ENCODE results near the gene SRF.
A peak's percentile ranks its signal among the peaks of the same experiment; 100 is the strongest.

Gene SRF

DNA sequence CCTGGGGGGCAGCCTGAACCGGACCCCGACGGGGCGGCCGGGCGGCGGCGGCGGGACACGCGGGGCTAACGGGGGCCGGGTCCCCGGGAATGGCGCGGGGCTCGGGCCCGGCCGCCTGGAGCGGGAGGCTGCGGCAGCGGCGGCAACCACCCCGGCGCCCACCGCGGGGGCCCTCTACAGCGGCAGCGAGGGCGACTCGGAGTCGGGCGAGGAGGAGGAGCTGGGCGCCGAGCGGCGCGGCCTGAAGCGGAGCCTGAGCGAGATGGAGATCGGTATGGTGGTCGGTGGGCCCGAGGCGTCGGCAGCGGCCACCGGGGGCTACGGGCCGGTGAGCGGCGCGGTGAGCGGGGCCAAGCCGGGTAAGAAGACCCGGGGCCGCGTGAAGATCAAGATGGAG, 636 bp downstream of the SRF start:
- DNase-seq (ENCODE audit: low read depth) = no peak
- TF ChIP-seq CTCF (IDR thresholded peaks at IDR 0.05; ENCODE audit: control insufficient read depth, extremely low read depth, insufficient read depth) = no peak
- H3K4me3 ChIP-seq (ENCODE audit: low read depth, low read length) = peak overlapping the region; percentile 79

GRCh38 chr6:43172104-43173007, 1.3 kb downstream of the SRF start:
- no peak for TF ChIP-seq CTCF (IDR thresholded peaks at IDR 0.05; ENCODE audit: control insufficient read depth, extremely low read depth, insufficient read depth)
- peak overlapping the region; percentile 79 for H3K4me3 ChIP-seq (ENCODE audit: low read depth, low read length)
- no peak for DNase-seq (ENCODE audit: low read depth)

DNA sequence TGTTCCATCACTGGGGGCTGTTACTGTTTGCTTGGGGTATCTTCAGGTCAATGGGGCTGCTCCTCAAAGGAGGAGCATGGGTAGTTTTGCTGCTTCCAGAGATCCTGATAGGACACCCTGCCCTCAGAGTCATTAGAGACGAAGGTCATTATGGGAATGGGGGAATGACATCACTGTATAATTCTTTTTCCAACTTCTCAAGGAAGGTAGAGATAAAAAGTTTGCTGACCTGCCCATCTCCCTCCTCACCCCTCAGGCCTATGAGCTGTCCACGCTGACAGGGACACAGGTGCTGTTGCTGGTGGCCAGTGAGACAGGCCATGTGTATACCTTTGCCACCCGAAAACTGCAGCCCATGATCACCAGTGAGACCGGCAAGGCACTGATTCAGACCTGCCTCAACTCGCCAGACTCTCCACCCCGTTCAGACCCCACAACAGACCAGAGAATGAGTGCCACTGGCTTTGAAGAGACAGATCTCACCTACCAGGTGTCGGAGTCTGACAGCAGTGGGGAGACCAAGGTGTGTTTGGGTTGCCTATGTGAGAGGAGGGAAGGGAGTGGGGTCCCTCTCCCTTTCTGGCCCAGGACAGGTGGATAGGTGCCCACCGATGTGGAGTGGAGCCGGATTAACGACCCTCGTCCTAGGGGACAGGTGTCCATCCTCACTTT, 2.7 kb downstream of the SRF start:
- no peak for DNase-seq (ENCODE audit: low read depth)
- H3K4me3 ChIP-seq (ENCODE audit: low read depth, low read length) = peak overlapping the region; percentile 35; the same call in 1 of the 2 replicates
- TF ChIP-seq CTCF (IDR thresholded peaks at IDR 0.05; ENCODE audit: control insufficient read depth, extremely low read depth, insufficient read depth) = no peak

DNA sequence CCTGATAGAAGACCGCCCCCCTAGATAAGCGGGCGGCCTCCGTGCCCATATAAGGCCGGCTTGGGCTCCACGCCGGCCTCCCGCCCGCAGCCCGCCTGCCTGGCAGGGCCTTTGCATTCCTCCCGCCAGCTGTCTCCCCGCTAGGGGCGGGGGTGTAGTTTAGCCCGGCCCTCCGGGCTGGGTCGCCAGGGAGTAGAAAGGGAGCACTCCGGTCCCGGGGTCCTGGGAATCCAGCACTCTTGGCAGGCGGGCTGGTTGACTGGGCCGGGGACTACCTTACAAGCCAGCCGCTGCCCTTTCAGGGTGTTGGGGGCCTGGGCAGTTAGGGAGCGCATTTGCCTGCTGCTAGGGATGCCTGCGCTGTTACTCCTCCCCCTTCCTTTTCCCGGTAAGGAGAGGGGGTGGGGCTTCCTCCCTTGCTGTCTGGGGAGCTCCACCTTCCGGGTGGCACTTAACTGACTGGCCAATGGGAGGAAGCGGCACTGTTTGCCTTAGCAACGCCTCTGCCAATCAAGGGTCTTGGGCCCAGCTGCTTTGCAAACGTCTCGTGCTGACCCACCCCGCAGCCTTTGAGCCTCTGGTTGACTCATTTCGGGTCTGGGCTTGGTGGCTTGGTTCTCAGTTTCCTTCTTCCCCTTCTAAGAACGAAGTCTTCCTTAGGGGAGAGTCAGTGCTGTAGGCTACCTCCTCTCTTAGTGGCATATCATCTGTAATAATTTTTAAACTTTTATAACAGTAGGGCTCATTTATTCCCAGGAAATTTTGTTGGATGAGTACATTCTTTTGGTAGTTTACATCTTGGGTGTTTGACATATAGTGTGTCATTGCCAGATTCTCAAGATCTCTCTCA, 3.4 kb downstream of the SRF start:
- peak; percentile 95 for DNase-seq (ENCODE audit: low read depth)

DNA sequence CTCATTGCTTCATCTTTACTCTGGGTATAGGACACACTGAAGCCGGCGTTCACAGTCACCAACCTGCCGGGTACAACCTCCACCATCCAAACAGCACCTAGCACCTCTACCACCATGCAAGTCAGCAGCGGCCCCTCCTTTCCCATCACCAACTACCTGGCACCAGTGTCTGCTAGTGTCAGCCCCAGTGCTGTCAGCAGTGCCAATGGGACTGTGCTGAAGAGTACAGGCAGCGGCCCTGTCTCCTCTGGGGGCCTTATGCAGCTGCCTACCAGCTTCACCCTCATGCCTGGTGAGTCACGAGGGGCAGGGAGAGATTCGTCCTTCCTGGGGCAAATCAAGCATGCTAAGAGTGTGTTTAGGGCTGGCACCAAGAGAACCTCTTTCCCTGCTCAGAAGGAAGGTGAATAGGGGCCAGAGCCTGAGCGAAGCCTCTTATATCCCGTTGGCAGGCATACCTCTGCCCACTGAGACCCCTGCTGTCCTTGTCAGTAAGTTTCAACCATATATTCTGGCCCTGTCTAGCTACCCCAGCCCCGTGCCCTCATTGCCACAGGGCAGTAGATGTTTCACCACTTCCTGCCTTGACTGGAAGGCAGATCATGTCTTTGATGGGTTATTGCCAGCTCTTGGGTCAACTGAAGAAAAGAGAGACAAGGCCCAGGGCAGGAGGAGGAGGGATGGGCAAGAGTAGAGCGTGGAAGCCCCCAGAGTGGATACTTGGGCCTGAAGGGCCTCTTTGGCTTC, 4.8 kb downstream of the SRF start:
- H3K4me3 ChIP-seq (ENCODE audit: low read depth, low read length) = no peak overlapping the region
- DNase-seq (ENCODE audit: low read depth) = no peak
- TF ChIP-seq CTCF (IDR thresholded peaks at IDR 0.05; ENCODE audit: control insufficient read depth, extremely low read depth, insufficient read depth) = 0 out of 2 replicates have a peak, but pooled peaks have one; percentile 3

More for the DNA sequence above, 3.4 kb downstream of the SRF start:
- peak overlapping the region; percentile 35 for H3K4me3 ChIP-seq (ENCODE audit: low read depth, low read length)
- no peak for TF ChIP-seq CTCF (IDR thresholded peaks at IDR 0.05; ENCODE audit: control insufficient read depth, extremely low read depth, insufficient read depth)

GRCh38 chr6:43176423-43176786, 5.3 kb downstream of the SRF start:
- no peak for DNase-seq (ENCODE audit: low read depth)
- no peak overlapping the region for H3K4me3 ChIP-seq (ENCODE audit: low read depth, low read length)
- no peak for TF ChIP-seq CTCF (IDR thresholded peaks at IDR 0.05; ENCODE audit: control insufficient read depth, extremely low read depth, insufficient read depth)
